HepG2 (cell line): ENCODE data around the gene NPTXR. TPM values are rescaled to one million over a fixed set of nuclear protein-coding genes. Genes with fewer than 3 reads are reported as not detected.

ENCODE experiments used
- ATAC-seq: fragments of 200-7000 bp; cut with Tn5 transposase; 3 replicates; pipeline ENCODE4 v1.9.1; 2020; ENCODE audit warnings: mild to moderate bottlenecking, moderate library complexity
- BruUV-seq: library from RNA; stranded (reverse); fragments of 400-500 nt; replicated peaks from 2 replicates; lab custom pipeline; 2021; lab: Mats Ljungman, UMichigan
- CTCF ChIA-PET: fragments of 300-600 bp; formaldehyde crosslinking; extraction: SDS; loops from one replicate; lab custom pipeline; 2021; ENCODE audit warnings: low total read pairs, inconsistent platforms, low intra/inter-chr PET ratio; lab: Yijun Ruan, JAX
- POLR2A ChIA-PET: fragments of 350-600 bp; sonication (Branson Sonifier 250); formaldehyde crosslinking; loops from one replicate; lab custom pipeline; 2020; ENCODE audit warnings: antibody characterized with exemption, inconsistent platforms; lab: Yijun Ruan, JAX
- DNase-seq: peaks from one replicate; pipeline ENCODE4 v3.0.0-alpha.2; 2015; ENCODE audit warnings: low spot score
- FAIRE-seq: peaks from 3 replicates; lab custom pipeline; 2011; peaks lifted over from hg19 to GRCh38; lab: Jason Lieb, UNC
- H2AFZ ChIP-seq: one replicate; pipeline ENCODE4 v1.6.1; 2011; ENCODE audit warnings: low read length, inconsistent platforms
- H3K27ac ChIP-seq: fragments of 300-600 bp; 3 replicates; pipeline ENCODE4 v1.8.0; 2011; ENCODE audit warnings: mixed run types, mild to moderate bottlenecking, mixed read lengths, low read length, inconsistent platforms; ENCODE audit not compliant: insufficient read depth; ENCODE audit errors: extremely low read length
- H3K27me3 ChIP-seq, 2 experiments: fragments of 200-600 bp in 1 of 2; 2 replicates in 1 of 2; 3 replicates in 1 of 2; pipeline versions ENCODE4 v1.6.0 to v1.8.0; 2011; ENCODE audit warnings: low read length in 2 of 2, mild to moderate bottlenecking in 2 of 2, moderate library complexity in 2 of 2, inconsistent platforms in 1 of 2; ENCODE audit not compliant: insufficient read depth in 2 of 2, control insufficient read depth in 1 of 2
- H3K36me3 ChIP-seq, 2 experiments: fragments of 200-600 bp in 1 of 2; replicated peaks in 1 of 2; 2 replicates in 1 of 2; 3 replicates in 1 of 2; pipeline versions ENCODE4 v1.5.1 to v1.8.0; 2011; ENCODE audit warnings: low read length in 2 of 2, inconsistent platforms in 1 of 2; ENCODE audit not compliant: insufficient read depth in 2 of 2, control insufficient read depth in 1 of 2
- H3K4me1 ChIP-seq: 2 replicates; pipeline ENCODE4 v1.5.1; 2012; ENCODE audit warnings: low read length, inconsistent platforms; ENCODE audit not compliant: insufficient read depth
- H3K4me2 ChIP-seq: 2 replicates; pipeline ENCODE4 v1.6.0; 2011; ENCODE audit warnings: low read depth, low read length, inconsistent platforms
- H3K4me3 ChIP-seq, 3 experiments: fragments of 200-600 bp in 1 of 3; sonication (generic), shearing (Covaris generic) in 1 of 3; replicated peaks in 1 of 3; 2 replicates each; pipeline ENCODE4 v1.5.1; 2011 to 2016; ENCODE audit warnings: low read length in 3 of 3, inconsistent platforms in 2 of 3, low read depth in 2 of 3, mild to moderate bottlenecking in 2 of 3, control low read depth in 1 of 3, mixed read lengths in 1 of 3; ENCODE audit not compliant: insufficient read depth in 1 of 3
- H3K79me2 ChIP-seq: one replicate; pipeline ENCODE4 v1.6.1; 2011; ENCODE audit warnings: low read length, inconsistent platforms; ENCODE audit not compliant: insufficient read depth
- H3K9ac ChIP-seq: 2 replicates; pipeline ENCODE4 v1.6.0; 2011; ENCODE audit warnings: mild to moderate bottlenecking, low read depth, low read length, inconsistent platforms; ENCODE audit not compliant: insufficient read depth
- H3K9me3 ChIP-seq: 2 replicates; pipeline ENCODE4 v1.5.1; 2012; ENCODE audit warnings: mild to moderate bottlenecking, low read length
- H4K20me1 ChIP-seq: 2 replicates; pipeline ENCODE4 v1.6.0; 2011; ENCODE audit warnings: inconsistent platforms, mild to moderate bottlenecking, low read length, moderate library complexity; ENCODE audit not compliant: insufficient read depth
- BRCA1 ChIP-seq: sonication (generic); formaldehyde crosslinking; IDR thresholded peaks from 2 replicates; pipeline ENCODE4 v1.4.0; 2020; ENCODE audit warnings: missing genetic modification reagents
- ELF4 ChIP-seq: sonication (generic); formaldehyde crosslinking; IDR thresholded peaks from 2 replicates; pipeline ENCODE4 v1.5.0; 2020; ENCODE audit warnings: missing genetic modification reagents, mild to moderate bottlenecking, moderate library complexity, borderline replicate concordance
- JUND ChIP-seq: sonication (generic); formaldehyde crosslinking; IDR thresholded peaks from 2 replicates; pipeline ENCODE4 v1.8.0; 2022; ENCODE audit warnings: mild to moderate bottlenecking, missing genetic modification reagents
- NR2C2 ChIP-seq: sonication (generic); formaldehyde crosslinking; IDR thresholded peaks from 2 replicates; pipeline ENCODE4 v1.4.0; 2020; ENCODE audit warnings: missing genetic modification reagents, mild to moderate bottlenecking, moderate library complexity, borderline replicate concordance
- ZNF256 ChIP-seq: sonication (generic); formaldehyde crosslinking; conservative IDR thresholded peaks from 2 replicates; pipeline ENCODE4 v1.4.0; 2020; ENCODE audit warnings: missing genetic modification reagents
- ZNF552 ChIP-seq: sonication (generic); formaldehyde crosslinking; IDR thresholded peaks from 2 replicates; pipeline ENCODE4 v1.9.0; 2022; ENCODE audit warnings: missing genetic modification reagents, mild to moderate bottlenecking, borderline replicate concordance
- ZNF576 ChIP-seq: sonication (generic); formaldehyde crosslinking; IDR thresholded peaks from 2 replicates; pipeline ENCODE4 v1.4.0; 2020; ENCODE audit warnings: mild to moderate bottlenecking, missing genetic modification reagents
- ZNF609 ChIP-seq: sonication (generic); formaldehyde crosslinking; IDR thresholded peaks from 2 replicates; pipeline ENCODE4 v1.4.0; 2020; ENCODE audit warnings: mild to moderate bottlenecking, missing genetic modification reagents, borderline replicate concordance
- ZNF746 ChIP-seq: sonication (generic); formaldehyde crosslinking; IDR thresholded peaks from 2 replicates; pipeline ENCODE4 v1.8.0; 2022; ENCODE audit warnings: mild to moderate bottlenecking, missing genetic modification reagents
- WGBS: methylation state at CpG from one replicate; pipeline ENCODE4 v1.1.6; 2017; ENCODE audit warnings: low lambda C conversion rate; 5-methylcytosine and 5-hydroxymethylcytosine counted together
- in situ Hi-C: cut with HindIII; loops from 2 replicates; pipeline ENCODE4 v1.10.0; 2017; ENCODE audit warnings: low pct_unique_long_range_greater_than_20kb; ENCODE audit not compliant: extremely low pct_ligation_motif_present
- intact Hi-C: fragments of 100-400 bp; cut with micrococcal nuclease; formaldehyde crosslinking; loops from one replicate; pipeline ENCODE4 v1.10.0; 2022; ENCODE audit not compliant: unreplicated experiment
- polyA plus RNA-seq, 8 experiments: library from polyadenylated mRNA; depleted of rRNA in 3 of 8; stranded (reverse) in 7 of 8; unstranded in 1 of 8; fragments of >200 nt; fragmentation: Illumina TruSeq in 4 of 8; extraction: Trizol in 4 of 8; gene quantifications; 2 replicates each; pipeline versions ENCODE4 v1.2.1 to v1.2.3, GENCODE V29; 2011 to 2016; ENCODE audit warnings: low read depth in 4 of 8, missing spikeins in 1 of 8, mixed read lengths in 1 of 8; ENCODE audit not compliant: insufficient read depth in 1 of 8
- total RNA-seq, 5 experiments: library from RNA; depleted of rRNA; stranded (reverse); fragments of >200 nt; fragmentation: Illumina TruSeq; extraction: Trizol; gene quantifications; 2 replicates each; pipeline ENCODE4 v1.2.3, GENCODE V29; 2016; ENCODE audit warnings: low read depth in 1 of 5

Gene NPTXR
- total and polyA plus RNA-seq, 2 of the 13 experiments (the other 11 are each of a cell fraction or from before 2014, with no cell fraction given): 2.6 to 4.8 TPM

GRCh38 chr22:38786631-38787030 lies 57.2 kb downstream of the NPTXR start (continued):
- TF ChIP-seq ZNF609 (CRISPR knock-in tag) (no peak), ZNF746 (CRISPR knock-in tag) (no peak)

- ChIA-PET CTCF (no interaction called here), POLR2A (interaction anchor here (1.5 kb wide), 1 partner anchor 16 kb away, joined by 3 read pairs; no protein-coding TSS in a partner anchor)
- Histone ChIP-seq H4K20me1 (no peaks in the 10 kb centered on the region), H3K36me3 (no peaks in the 10 kb centered on the region), H2AFZ (no peak overlapping the region), H3K9ac (no peak overlapping the region), H3K4me2 (no peak overlapping the region), H3K4me3 (no peak overlapping the region), H3K4me1 (no peaks in the 10 kb centered on the region), H3K27ac (no peak overlapping the region), H3K9me3 (no peaks in the 10 kb centered on the region), H3K27me3 (no peaks in the 10 kb centered on the region), H3K79me2 (no peaks in the 10 kb centered on the region)
- BruUV-seq: no TSS peak
- no peak for ATAC-seq
- intact Hi-C loops: no loop called here
- no peak for TF ChIP-seq JUND
- TF ChIP-seq ELF4 (CRISPR knock-in tag): no peak
- no peak for TF ChIP-seq ZNF576 (CRISPR knock-in tag)
- no peak for TF ChIP-seq ZNF552
- no peak for TF ChIP-seq NR2C2 (CRISPR knock-in tag)
- TF ChIP-seq BRCA1 (CRISPR knock-in tag): no peak
- TF ChIP-seq ZNF256 (CRISPR knock-in tag): no peak
- no peak for DNase-seq
- no peak for FAIRE-seq
- in situ Hi-C loops: no loop called here
- 98% methylated on average over 5 of the region's 5 CpGs for WGBS
Measured at GRCh38 chr22:38784856-38785255, 59.0 kb downstream of the NPTXR start.
